ENCODE data around the gene MROH2A. TPM values are rescaled to one million over a fixed set of nuclear protein-coding genes. Genes with fewer than 3 reads are reported as not detected.

MROH2A gene
- total RNA-seq, 1 donor from 2014 or later, result not detected

DNA sequence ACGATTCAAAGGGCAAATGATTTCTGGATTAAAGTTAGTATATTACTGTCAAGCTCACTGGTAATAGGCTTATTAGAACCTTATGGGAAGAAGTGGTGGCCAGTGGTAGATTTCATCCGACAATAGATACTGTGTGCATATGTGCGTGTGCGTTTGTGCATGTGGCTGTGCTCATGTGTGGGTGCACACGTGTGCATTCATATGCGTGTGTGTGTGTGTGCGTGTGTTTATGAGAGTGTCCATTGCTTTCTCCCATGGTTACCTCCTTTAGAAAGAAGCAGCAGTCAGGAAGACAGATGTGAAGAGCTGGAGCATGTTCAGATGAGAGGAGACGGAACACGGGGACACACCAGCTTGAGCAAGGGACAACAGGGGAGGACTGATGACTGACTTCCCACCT lies 8.9 kb upstream of the MROH2A start:
- H3K4me3 ChIP-seq, result no peak overlapping the region
- H3K27me3 ChIP-seq (ENCODE audit: low read depth), result peaks cover 63% of the 10 kb centered on the region
- H3K36me3 ChIP-seq, result no peaks in the 10 kb centered on the region
- no peak overlapping the region for H3K27ac ChIP-seq (replicated peaks)
- TF ChIP-seq, protein P1, sequence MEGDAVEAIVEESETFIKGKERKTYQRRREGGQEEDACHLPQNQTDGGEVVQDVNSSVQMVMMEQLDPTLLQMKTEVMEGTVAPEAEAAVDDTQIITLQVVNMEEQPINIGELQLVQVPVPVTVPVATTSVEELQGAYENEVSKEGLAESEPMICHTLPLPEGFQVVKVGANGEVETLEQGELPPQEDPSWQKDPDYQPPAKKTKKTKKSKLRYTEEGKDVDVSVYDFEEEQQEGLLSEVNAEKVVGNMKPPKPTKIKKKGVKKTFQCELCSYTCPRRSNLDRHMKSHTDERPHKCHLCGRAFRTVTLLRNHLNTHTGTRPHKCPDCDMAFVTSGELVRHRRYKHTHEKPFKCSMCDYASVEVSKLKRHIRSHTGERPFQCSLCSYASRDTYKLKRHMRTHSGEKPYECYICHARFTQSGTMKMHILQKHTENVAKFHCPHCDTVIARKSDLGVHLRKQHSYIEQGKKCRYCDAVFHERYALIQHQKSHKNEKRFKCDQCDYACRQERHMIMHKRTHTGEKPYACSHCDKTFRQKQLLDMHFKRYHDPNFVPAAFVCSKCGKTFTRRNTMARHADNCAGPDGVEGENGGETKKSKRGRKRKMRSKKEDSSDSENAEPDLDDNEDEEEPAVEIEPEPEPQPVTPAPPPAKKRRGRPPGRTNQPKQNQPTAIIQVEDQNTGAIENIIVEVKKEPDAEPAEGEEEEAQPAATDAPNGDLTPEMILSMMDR (IDR thresholded peaks at IDR 0.05; ENCODE audit: borderline replicate concordance), result no peak
- no peaks in the 10 kb centered on the region for H3K4me1 ChIP-seq
- DNase-seq, result no peak
- H3K9me3 ChIP-seq (replicated peaks), result no peaks in the 10 kb centered on the region
- intact Hi-C loops (cut with micrococcal nuclease), result no loop called here

DNA sequence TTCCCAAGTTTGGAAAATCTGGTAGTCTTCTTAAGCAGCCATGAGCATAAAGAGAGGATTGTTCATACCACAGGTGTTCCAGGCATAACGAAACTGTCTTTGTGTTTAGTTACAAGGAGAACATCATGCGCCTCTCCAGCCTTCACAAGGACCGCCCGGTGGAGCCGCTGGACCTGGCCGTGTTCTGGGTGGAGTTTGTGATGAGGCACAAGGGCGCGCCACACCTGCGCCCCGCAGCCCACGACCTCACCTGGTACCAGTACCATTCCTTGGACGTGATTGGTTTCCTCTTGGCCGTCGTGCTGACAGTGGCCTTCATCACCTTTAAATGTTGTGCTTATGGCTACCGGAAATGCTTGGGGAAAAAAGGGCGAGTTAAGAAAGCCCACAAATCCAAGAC lies 6.0 kb upstream of the MROH2A start:
- intact Hi-C loops (cut with micrococcal nuclease), result no loop called here
- H3K27ac ChIP-seq (replicated peaks), result no peak overlapping the region
- peaks cover 37% of the 10 kb centered on the region for H3K27me3 ChIP-seq (ENCODE audit: low read depth)
- peaks cover 15% of the 10 kb centered on the region for H3K9me3 ChIP-seq (replicated peaks)
- no peaks in the 10 kb centered on the region for H3K36me3 ChIP-seq
- no peaks in the 10 kb centered on the region for H3K4me1 ChIP-seq
- no peak overlapping the region for H3K4me3 ChIP-seq
- TF ChIP-seq, protein P1 (IDR thresholded peaks at IDR 0.05; ENCODE audit: borderline replicate concordance), result no peak
- no peak for DNase-seq

GRCh38 chr2:233772583-233772982 lies 5.5 kb upstream of the MROH2A start:
- no peaks in the 10 kb centered on the region for H3K4me1 ChIP-seq
- H3K9me3 ChIP-seq (replicated peaks), result peaks cover 16% of the 10 kb centered on the region
- H3K27me3 ChIP-seq (ENCODE audit: low read depth), result peaks cover 33% of the 10 kb centered on the region
- no peaks in the 10 kb centered on the region for H3K36me3 ChIP-seq
- no peak overlapping the region for H3K4me3 ChIP-seq
- intact Hi-C loops (cut with micrococcal nuclease), result no loop called here
- TF ChIP-seq, protein P1 (IDR thresholded peaks at IDR 0.05; ENCODE audit: borderline replicate concordance), result no peak
- no peak overlapping the region for H3K27ac ChIP-seq (replicated peaks)
- no peak for DNase-seq

- no peak overlapping the region for H3K4me3 ChIP-seq
- peaks cover 33% of the 10 kb centered on the region for H3K27me3 ChIP-seq (ENCODE audit: low read depth)
- H3K9me3 ChIP-seq (replicated peaks), result peaks cover 16% of the 10 kb centered on the region
- H3K27ac ChIP-seq (replicated peaks), result no peak overlapping the region
- no peaks in the 10 kb centered on the region for H3K36me3 ChIP-seq
- H3K4me1 ChIP-seq, result no peaks in the 10 kb centered on the region
- DNase-seq, result no peak
- TF ChIP-seq, protein P1 (IDR thresholded peaks at IDR 0.05; ENCODE audit: borderline replicate concordance), result no peak
- intact Hi-C loops (cut with micrococcal nuclease), result no loop called here
Observed at GRCh38 chr2:233773854-233774253, 4.3 kb upstream of the MROH2A start.

- no peaks in the 10 kb centered on the region for H3K4me1 ChIP-seq
- H3K27me3 ChIP-seq (ENCODE audit: low read depth), result peaks cover 35% of the 10 kb centered on the region
- DNase-seq, result no peak
- H3K36me3 ChIP-seq, result no peaks in the 10 kb centered on the region
- H3K27ac ChIP-seq (replicated peaks), result no peak overlapping the region
- no peak overlapping the region for H3K4me3 ChIP-seq
- intact Hi-C loops (cut with micrococcal nuclease), result no loop called here
- H3K9me3 ChIP-seq (replicated peaks), result peaks cover 16% of the 10 kb centered on the region
- TF ChIP-seq, protein P1 (IDR thresholded peaks at IDR 0.05; ENCODE audit: borderline replicate concordance), result no peak
Observed at GRCh38 chr2:233775414-233775813, 2.7 kb upstream of the MROH2A start.

- Histone ChIP-seq H3K9me3 (replicated peaks) (peaks cover 16% of the 10 kb centered on the region), H3K27me3 (ENCODE audit: low read depth) (peaks cover 27% of the 10 kb centered on the region), H3K4me1 (no peaks in the 10 kb centered on the region), H3K36me3 (no peaks in the 10 kb centered on the region), H3K4me3 (no peak overlapping the region), H3K27ac (replicated peaks) (no peak overlapping the region)
- TF ChIP-seq, protein P1 (IDR thresholded peaks at IDR 0.05; ENCODE audit: borderline replicate concordance), result no peak
- DNase-seq, result no peak
- intact Hi-C loops (cut with micrococcal nuclease), result no loop called here
Observed at GRCh38 chr2:233779722-233780121, 1.6 kb downstream of the MROH2A start.

Measured in left ventricle myocardium inferior (tissue), 1 donor.